GM19193 (cell line): ENCODE data around the gene TSNAX.

Experiments
- POLR2A ChIP-seq: IDR thresholded peaks from 4 replicates; pipeline ENCODE4 v1.6.1; 2011; ENCODE audit not compliant: insufficient read depth, insufficient read length; ENCODE audit errors: extremely low read depth

The TSNAX gene

GRCh38 chr1:231544943-231545592 is 16.6 kb downstream of the TSNAX start:
- no peak for TF ChIP-seq POLR2A

- no peak for TF ChIP-seq POLR2A
These were observed 18.2 kb downstream of the TSNAX start for GRCh38 chr1:231546693-231547092.

DNA sequence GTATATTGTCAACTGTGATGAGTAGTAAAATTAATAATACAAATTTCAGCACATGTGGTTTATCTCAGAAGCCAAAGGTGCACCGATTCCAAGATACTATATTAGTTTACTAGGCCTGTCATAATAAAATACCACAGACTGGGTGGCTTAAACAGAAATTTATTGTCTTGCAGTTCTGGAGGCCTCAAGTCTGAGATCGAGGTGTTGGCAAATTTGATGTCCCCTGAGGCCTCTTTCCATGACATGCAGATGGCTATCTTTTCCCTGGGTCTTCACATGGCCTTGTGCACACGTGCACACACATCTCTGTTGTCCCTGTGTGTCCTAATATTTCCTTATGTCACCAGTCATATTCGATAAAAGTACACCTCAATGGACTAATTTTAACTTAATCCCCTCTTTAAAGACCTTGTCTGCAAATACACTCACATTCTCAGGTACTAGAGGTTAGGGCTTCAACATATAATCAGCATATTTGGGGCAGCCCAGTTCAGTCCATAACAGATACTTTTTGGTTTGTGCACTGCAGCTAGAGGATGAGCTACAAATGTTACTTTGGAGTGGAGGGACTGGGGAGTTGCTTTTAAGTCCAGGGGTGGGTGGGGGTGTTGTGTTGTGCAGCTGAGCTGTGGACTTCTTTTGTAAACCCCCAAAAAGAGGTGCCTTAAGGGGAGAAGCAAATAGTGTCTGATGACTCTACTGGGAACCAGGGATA is 21.4 kb downstream of the TSNAX start:
- TF ChIP-seq POLR2A: no peak

DNA sequence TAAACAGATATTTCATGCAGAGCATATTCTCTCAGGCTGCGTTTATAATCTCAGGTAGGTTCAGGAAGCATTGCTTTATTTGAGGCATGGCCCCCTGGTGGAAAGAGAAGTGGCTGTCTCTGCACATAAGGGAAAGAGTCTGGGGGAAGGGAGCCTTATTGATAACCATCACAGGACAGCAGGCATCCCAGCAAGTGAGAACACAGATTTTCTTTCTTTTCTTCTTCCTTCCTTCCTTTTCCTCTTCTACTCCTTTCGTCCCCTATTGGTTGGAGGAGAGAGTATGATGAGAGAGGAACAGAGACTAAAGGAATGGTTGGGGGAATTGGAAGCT is 21.9 kb downstream of the TSNAX start:
- TF ChIP-seq POLR2A: no peak

DNA sequence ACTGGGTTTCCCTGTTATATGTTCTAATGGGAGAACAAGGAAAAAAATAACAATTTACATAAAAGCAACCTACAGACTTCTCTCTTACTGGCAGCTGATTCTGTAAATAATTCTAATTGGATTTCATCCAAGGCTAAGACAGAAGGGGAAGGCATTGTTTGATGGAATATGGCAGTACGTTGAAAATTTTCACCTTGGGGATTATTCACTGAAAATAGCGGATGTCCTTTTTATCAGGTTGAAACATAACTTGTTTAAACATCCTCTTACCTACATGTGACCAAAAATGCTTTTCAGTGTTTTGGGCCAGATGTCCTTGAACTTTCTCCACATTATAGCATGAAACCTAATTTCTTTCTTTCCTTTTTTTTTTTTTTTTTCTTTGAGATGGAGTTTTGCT is 24.9 kb downstream of the TSNAX start:
- TF ChIP-seq POLR2A: no peak

DNA sequence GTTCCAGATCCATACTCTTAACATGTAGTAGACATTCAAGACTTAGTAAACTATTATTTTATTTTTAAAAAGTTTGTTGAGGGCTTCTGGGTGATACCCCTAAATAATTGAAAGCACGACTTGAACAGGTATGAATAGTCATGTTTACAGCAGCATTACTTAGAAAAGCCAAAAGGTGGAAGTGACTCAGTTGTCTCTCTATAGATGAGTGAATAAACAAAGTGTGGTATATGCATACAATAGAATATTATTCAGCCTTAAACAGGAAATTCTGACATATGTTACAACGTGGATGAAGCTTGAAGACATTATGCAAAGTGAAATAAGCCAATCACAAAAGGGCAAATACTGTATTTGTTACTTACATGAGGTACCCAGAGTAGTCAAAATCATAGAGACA is 26.5 kb downstream of the TSNAX start:
- TF ChIP-seq POLR2A: no peak

DNA sequence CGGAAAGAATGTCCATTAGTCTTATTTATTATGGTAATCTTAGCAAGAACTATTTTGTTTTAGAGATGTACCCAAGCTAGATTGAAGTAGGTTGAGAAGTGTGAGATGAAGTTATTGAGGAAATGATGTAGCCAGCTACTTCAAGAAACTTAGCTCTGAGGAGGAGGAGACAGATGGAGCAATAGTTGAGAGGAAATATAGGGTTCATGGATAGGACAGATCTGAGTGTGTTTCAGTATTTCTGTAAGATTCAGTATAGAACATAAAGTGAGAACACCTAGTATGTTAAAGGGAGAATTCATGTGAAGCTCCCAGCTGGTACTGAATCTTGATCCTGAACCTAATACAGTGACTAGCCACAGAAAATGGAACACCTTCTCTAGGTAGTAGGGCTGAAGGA is 28.9 kb downstream of the TSNAX start:
- no peak for TF ChIP-seq POLR2A

GRCh38 chr1:231557898-231558707 is 29.6 kb downstream of the TSNAX start:
- no peak for TF ChIP-seq POLR2A

- TF ChIP-seq POLR2A: no peak
These were observed 30.3 kb downstream of the TSNAX start for GRCh38 chr1:231558708-231559185.

DNA sequence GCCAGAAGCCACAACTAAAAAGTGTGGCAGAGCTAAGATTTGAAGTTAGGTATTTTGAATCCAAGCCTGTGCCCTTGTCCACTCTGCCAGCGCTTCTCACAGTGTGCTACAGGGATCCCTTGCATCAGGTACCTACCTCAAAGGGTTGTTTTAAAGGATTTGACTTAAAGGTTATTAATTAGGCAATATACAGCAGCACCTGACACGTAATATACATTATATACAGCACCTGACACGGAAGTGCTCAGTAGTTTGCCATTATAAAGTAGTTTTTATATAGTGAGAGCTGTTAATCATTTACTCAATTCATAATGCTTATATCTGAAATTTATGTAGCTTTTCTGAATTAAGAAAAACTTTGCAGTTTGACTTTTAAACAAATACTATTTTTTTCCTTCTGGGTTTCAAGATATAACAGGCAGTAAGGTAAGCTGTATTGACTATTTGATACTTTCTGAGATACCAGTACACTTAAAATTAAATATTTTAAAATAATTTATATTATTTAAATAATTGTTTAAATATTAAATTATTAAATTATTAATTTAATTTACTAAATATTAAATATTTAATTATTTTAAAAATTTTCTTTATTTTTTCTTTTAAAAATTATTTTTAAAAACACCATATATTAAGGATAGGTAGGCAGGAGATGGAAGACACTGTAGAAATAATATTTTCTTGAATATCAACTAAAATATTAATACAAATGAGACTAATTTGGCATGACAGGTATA is 33.3 kb downstream of the TSNAX start:
- no peak for TF ChIP-seq POLR2A

- TF ChIP-seq POLR2A: no peak
These were observed 34.8 kb downstream of the TSNAX start for GRCh38 chr1:231563247-231563646.

- TF ChIP-seq POLR2A: no peak
These were observed 35.9 kb downstream of the TSNAX start for GRCh38 chr1:231564373-231564772.

GRCh38 chr1:231566496-231566895 is 38.0 kb downstream of the TSNAX start:
- no peak for TF ChIP-seq POLR2A

GRCh38 chr1:231571904-231572303 is 43.4 kb downstream of the TSNAX start:
- TF ChIP-seq POLR2A: no peak

- TF ChIP-seq POLR2A: no peak
These were observed 47.0 kb downstream of the TSNAX start for GRCh38 chr1:231575472-231575871.

DNA sequence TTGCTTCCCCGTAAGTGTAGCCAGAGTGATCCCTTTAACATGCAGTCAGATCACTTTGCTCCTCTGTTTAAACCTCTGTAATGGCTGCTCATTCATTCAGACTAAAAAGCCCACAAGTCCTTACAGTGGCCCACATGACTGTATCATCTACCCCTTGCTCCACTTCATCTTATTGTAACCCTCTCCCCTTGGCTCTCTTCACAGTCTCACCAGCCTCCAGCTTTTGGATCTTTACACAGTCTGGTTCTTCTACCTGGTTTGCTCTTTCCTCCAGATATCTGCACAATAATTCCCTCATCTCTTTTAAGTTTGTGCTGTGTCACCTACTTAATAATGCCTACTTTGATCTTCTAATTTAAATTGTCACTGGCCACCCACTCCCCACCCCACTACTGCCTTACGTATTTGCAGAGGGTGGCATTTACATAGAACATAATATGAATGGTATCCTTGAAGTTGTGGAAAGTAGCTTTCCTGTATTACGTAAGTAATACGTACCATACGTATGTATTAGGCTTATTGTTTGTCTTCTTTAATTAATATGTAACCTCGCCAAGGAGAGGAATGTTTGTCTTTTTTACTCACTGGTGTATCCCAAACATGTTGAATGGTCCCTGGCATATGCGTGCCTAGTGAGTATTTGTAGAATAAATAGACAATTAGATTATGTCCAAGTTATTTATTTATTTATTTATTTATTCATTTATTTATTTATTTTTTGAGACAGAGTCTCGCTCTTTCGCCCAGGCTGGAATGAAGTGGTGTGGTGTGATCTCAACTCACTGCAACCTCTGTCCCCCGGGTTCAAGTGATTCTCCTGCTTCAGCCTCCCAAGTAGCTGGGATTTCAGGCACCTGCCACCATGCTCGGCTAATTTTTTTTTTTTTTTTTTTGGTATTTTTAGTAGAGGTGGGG is 48.6 kb downstream of the TSNAX start:
- no peak for TF ChIP-seq POLR2A
